Measurements from ENCODE around the gene ACOT9.
"Not testable (repeated sequence)": the region's sequence is repeated elsewhere in the genome, so short reads cannot be mapped to it uniquely, and the experiment has no call there.

Gene ACOT9

GRCh38 chrX:23766650-23767551, 23.8 kb upstream of the ACOT9 start:
- no peak for DNase-seq (ENCODE audit: low read depth, low spot score)

- DNase-seq (ENCODE audit: low read depth, low spot score) = no peak
Observed at GRCh38 chrX:23765868-23766267, 22.8 kb upstream of the ACOT9 start.

- DNase-seq (ENCODE audit: low read depth, low spot score) = no peak
Observed at GRCh38 chrX:23765449-23765848, 22.4 kb upstream of the ACOT9 start.

- no peak for DNase-seq (ENCODE audit: low read depth, low spot score)
Observed at GRCh38 chrX:23764188-23764984, 21.3 kb upstream of the ACOT9 start.

GRCh38 chrX:23759821-23760220, 16.7 kb upstream of the ACOT9 start:
- no peak for DNase-seq (ENCODE audit: low read depth, low spot score)

GRCh38 chrX:23756165-23756564, 13.1 kb upstream of the ACOT9 start:
- DNase-seq (ENCODE audit: low read depth, low spot score) = peak; percentile 59

GRCh38 chrX:23754664-23755063, 11.6 kb upstream of the ACOT9 start:
- no peak for DNase-seq (ENCODE audit: low read depth, low spot score)

GRCh38 chrX:23752740-23753415, 9.8 kb upstream of the ACOT9 start:
- peak; percentile 28 for DNase-seq (ENCODE audit: low read depth, low spot score)

GRCh38 chrX:23749576-23749975, 6.5 kb upstream of the ACOT9 start:
- DNase-seq (ENCODE audit: low read depth, low spot score) = no peak

GRCh38 chrX:23749129-23749528, 6.1 kb upstream of the ACOT9 start:
- no peak for DNase-seq (ENCODE audit: low read depth, low spot score)

- no peak for DNase-seq (ENCODE audit: low read depth, low spot score)
Observed at GRCh38 chrX:23745786-23746185, 2.7 kb upstream of the ACOT9 start.

GRCh38 chrX:23743623-23743971, 521 bp upstream of the ACOT9 start:
- DNase-seq (ENCODE audit: low read depth, low spot score) = not testable (repeated sequence)

- DNase-seq (ENCODE audit: low read depth, low spot score) = peak; percentile 82
Observed at GRCh38 chrX:23742174-23742696, 841 bp downstream of the ACOT9 start.

GRCh38 chrX:23737413-23737812, 5.7 kb downstream of the ACOT9 start:
- no peak for DNase-seq (ENCODE audit: low read depth, low spot score)

GRCh38 chrX:23736030-23736429, 7.0 kb downstream of the ACOT9 start:
- no peak for DNase-seq (ENCODE audit: low read depth, low spot score)

- DNase-seq (ENCODE audit: low read depth, low spot score) = no peak
Observed at GRCh38 chrX:23732704-23733103, 10.4 kb downstream of the ACOT9 start.

- no peak for DNase-seq (ENCODE audit: low read depth, low spot score)
Observed at GRCh38 chrX:23731951-23732350, 11.1 kb downstream of the ACOT9 start.

- no peak for DNase-seq (ENCODE audit: low read depth, low spot score)
Observed at GRCh38 chrX:23729214-23729613, 13.9 kb downstream of the ACOT9 start.

- no peak for DNase-seq (ENCODE audit: low read depth, low spot score)
Observed at GRCh38 chrX:23727206-23727605, 15.9 kb downstream of the ACOT9 start.

- no peak for DNase-seq (ENCODE audit: low read depth, low spot score)
Observed at GRCh38 chrX:23726191-23726590, 16.9 kb downstream of the ACOT9 start.

- DNase-seq (ENCODE audit: low read depth, low spot score) = no peak
Observed at GRCh38 chrX:23720117-23720677, 22.9 kb downstream of the ACOT9 start.

- no peak for DNase-seq (ENCODE audit: low read depth, low spot score)
Observed at GRCh38 chrX:23705235-23705634, 37.8 kb downstream of the ACOT9 start.
